Measurements from ENCODE around the gene KLHL18. TPM values are rescaled to one million over a fixed set of nuclear protein-coding genes. Genes with fewer than 3 reads are reported as not detected.
"Not testable (repeated sequence)": the region's sequence is repeated elsewhere in the genome, so short reads cannot be mapped to it uniquely, and the experiment has no call there.

The KLHL18 gene
- total RNA-seq, 4 donors from 2014 or later: 10.4 to 18.1 (median 16.5) TPM

DNA sequence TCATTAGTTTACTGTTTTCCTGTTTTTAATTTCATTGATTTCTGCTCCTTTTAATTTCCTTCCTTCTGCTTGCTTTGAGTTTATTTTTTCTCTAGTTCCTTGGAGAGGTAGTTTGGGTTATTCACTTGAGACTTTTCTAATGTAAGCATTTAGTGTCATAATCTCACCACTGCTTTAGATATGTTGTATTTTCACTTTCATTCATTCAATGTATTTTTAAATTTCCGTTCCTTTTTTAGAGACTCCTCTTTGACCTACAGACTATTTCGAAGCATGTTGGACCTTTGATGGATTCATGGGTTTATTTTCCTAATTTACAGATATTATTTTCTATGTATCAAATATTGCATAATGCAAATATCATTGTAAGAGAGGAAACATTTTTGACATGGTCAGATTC is 23.3 kb downstream of the KLHL18 start:
- intact Hi-C loops (cut with DNase I): no loop called here
- Histone ChIP-seq H3K4me1 (no peaks in the 10 kb centered on the region), H3K36me3 (peaks cover 10 to 24% (median 17%) of the 10 kb centered on the region in 4 donors), H3K27me3 (no peaks in the 10 kb centered on the region), H3K4me3 (no peak overlapping the region), H3K27ac (replicated peaks in 1 of 4) (no peak overlapping the region), H3K9me3 (no peaks in the 10 kb centered on the region)
- no peak for TF ChIP-seq POLR2A (IDR thresholded peaks at IDR 0.05; ENCODE audit: low read depth)
- TF ChIP-seq, protein P1, sequence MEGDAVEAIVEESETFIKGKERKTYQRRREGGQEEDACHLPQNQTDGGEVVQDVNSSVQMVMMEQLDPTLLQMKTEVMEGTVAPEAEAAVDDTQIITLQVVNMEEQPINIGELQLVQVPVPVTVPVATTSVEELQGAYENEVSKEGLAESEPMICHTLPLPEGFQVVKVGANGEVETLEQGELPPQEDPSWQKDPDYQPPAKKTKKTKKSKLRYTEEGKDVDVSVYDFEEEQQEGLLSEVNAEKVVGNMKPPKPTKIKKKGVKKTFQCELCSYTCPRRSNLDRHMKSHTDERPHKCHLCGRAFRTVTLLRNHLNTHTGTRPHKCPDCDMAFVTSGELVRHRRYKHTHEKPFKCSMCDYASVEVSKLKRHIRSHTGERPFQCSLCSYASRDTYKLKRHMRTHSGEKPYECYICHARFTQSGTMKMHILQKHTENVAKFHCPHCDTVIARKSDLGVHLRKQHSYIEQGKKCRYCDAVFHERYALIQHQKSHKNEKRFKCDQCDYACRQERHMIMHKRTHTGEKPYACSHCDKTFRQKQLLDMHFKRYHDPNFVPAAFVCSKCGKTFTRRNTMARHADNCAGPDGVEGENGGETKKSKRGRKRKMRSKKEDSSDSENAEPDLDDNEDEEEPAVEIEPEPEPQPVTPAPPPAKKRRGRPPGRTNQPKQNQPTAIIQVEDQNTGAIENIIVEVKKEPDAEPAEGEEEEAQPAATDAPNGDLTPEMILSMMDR (IDR thresholded peaks at IDR 0.05): no peak
- TF ChIP-seq EP300 (IDR thresholded peaks at IDR 0.05): no peak
- TF ChIP-seq POLR2AphosphoS5 (IDR thresholded peaks at IDR 0.05): no peak
- 74% methylated on average over 2 of the region's 2 CpGs for WGBS
- DNase-seq (ENCODE audit: extremely low spot score): no peak

DNA sequence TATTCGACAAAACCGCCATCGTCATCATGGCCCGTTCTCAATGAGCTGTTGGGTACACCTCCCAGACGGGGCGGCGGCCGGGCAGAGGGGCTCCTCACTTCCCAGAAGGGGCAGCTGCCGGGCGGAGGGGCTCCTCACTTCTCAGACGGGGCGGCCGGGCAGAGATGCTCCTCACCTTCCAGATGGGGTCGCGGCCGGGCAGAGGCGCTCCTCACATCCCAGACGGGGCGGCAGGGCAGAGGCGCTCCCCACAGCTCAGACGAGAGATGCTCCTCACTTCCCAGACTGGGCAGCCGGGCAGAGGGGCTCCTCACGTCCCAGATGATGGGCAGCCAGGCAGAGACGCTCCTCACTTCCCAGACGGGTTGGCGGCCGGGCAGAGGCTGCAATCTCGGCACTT is 26.5 kb downstream of the KLHL18 start:
- H3K36me3 ChIP-seq; H3K27me3 ChIP-seq; H3K4me1 ChIP-seq; H3K27ac ChIP-seq (replicated peaks in 1 of 4); H3K4me3 ChIP-seq; H3K9me3 ChIP-seq; intact Hi-C loops (cut with DNase I); DNase-seq (ENCODE audit: extremely low spot score): not testable (repeated sequence)
- 96% methylated on average over 12 of the region's 28 CpGs for WGBS

GRCh38 chr3:47310391-47310790 is 27.6 kb downstream of the KLHL18 start:
- DNase-seq (ENCODE audit: extremely low spot score): no peak
- no peaks in the 10 kb centered on the region for H3K9me3 ChIP-seq
- WGBS: 94% methylated on average over 4 of the region's 4 CpGs
- H3K36me3 ChIP-seq: peaks cover 0 to 4% (median 0%) of the 10 kb centered on the region in 4 donors
- no peak overlapping the region for H3K4me3 ChIP-seq
- no peak overlapping the region for H3K27ac ChIP-seq (replicated peaks in 1 of 4)
- no peak for TF ChIP-seq POLR2AphosphoS5 (IDR thresholded peaks at IDR 0.05)
- intact Hi-C loops (cut with DNase I): no loop called here
- no peaks in the 10 kb centered on the region for H3K27me3 ChIP-seq
- H3K4me1 ChIP-seq: peaks cover 10 to 16% (median 13%) of the 10 kb centered on the region in 4 donors

- intact Hi-C loops (cut with DNase I): no loop called here
- TF ChIP-seq POLR2A (IDR thresholded peaks at IDR 0.05; ENCODE audit: low read depth) (no peak), POLR2AphosphoS5 (IDR thresholded peaks at IDR 0.05) (no peak), EP300 (IDR thresholded peaks at IDR 0.05) (no peak)
- TF ChIP-seq, protein P1 (IDR thresholded peaks at IDR 0.05): no peak
- 77% methylated on average over 1 of the region's 1 CpG for WGBS
- no peaks in the 10 kb centered on the region for H3K36me3 ChIP-seq
- no peaks in the 10 kb centered on the region for H3K9me3 ChIP-seq
- H3K27me3 ChIP-seq: no peaks in the 10 kb centered on the region
- no peak overlapping the region for H3K27ac ChIP-seq (replicated peaks in 1 of 4)
- H3K4me1 ChIP-seq: peaks cover 17 to 30% (median 22%) of the 10 kb centered on the region in 4 donors
- H3K4me3 ChIP-seq: no peak overlapping the region
- DNase-seq (ENCODE audit: extremely low spot score): no peak
Measured at GRCh38 chr3:47313341-47314055, 30.8 kb downstream of the KLHL18 start.

DNA sequence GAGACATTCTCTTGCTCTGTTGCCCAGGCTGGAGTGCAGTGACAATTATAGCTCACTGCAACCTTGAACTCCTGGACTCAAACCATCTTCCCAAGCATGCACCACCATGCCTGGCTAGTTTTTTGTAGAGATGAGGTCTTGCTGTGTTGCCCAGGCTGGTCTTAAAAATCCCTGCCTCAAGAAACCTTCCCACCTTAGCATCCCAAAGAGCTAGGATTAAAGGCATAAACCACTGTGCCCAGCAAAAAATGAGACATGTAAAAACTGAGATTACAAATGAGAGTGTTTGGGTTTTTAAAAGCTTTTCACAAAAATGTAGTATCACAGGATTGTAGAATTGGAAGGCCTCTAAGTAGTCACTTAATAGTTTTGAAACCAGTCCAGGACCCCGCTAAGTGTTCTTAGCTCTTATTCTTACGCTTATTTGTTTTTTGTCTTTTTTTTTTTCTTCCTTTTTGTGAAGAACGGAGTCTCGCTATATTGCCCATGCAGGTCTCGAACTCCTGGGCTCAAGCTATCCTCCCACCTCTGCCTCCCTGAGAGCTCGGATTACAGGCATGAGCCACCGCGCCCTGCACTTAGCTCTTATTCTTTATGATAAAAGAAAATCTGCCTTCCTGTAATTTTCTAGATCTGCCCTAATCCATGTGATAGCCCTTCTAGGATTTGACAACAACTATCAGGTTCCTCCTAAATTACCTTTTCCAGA is 31.5 kb downstream of the KLHL18 start:
- intact Hi-C loops (cut with DNase I): no loop called here
- Histone ChIP-seq H3K4me3 (no peak overlapping the region), H3K36me3 (no peaks in the 10 kb centered on the region), H3K9me3 (no peaks in the 10 kb centered on the region), H3K27ac (replicated peaks in 1 of 4) (no peak overlapping the region), H3K4me1 (peaks cover 24 to 37% (median 29%) of the 10 kb centered on the region in 4 donors), H3K27me3 (no peaks in the 10 kb centered on the region)
- 95% methylated on average over 8 of the region's 8 CpGs for WGBS
- TF ChIP-seq, protein P1 (IDR thresholded peaks at IDR 0.05): no peak
- TF ChIP-seq POLR2A (IDR thresholded peaks at IDR 0.05; ENCODE audit: low read depth) (no peak), POLR2AphosphoS5 (IDR thresholded peaks at IDR 0.05) (no peak), EP300 (IDR thresholded peaks at IDR 0.05) (no peak)
- DNase-seq (ENCODE audit: extremely low spot score): no peak

Data from esophagus muscularis mucosa (tissue), 4 donors.